ENCODE data around the gene ATG16L1. TPM values are rescaled to one million over a fixed set of nuclear protein-coding genes. Genes with fewer than 3 reads are reported as not detected.

Gene ATG16L1
- polyA plus RNA-seq, 1 donor from 2014 or later: 67.6 TPM

GRCh38 chr2:233247744-233248143, 3.7 kb upstream of the ATG16L1 start:
- H3F3A ChIP-seq (ENCODE audit: insufficient read depth, low read length, poor library complexity, severe bottlenecking): no peaks in the 10 kb centered on the region
- H3K9me3 ChIP-seq (ENCODE audit: low read length): no peaks in the 10 kb centered on the region
- H3K4me3 ChIP-seq (ENCODE audit: low read length): no peak overlapping the region
- no peaks in the 10 kb centered on the region for H3K27me3 ChIP-seq (ENCODE audit: insufficient read depth, low read depth, low read length)
- H3K27ac ChIP-seq (ENCODE audit: low read length): no peak overlapping the region
- no peak overlapping the region for H3K9ac ChIP-seq (ENCODE audit: low read length)
- H2AFZ ChIP-seq (ENCODE audit: low read depth, low read length): no peak overlapping the region
- H4K20me1 ChIP-seq (ENCODE audit: insufficient read depth): no peaks in the 10 kb centered on the region
- H3K79me2 ChIP-seq (replicated peaks; ENCODE audit: insufficient read depth, low read length): peaks cover 1% of the 10 kb centered on the region
- H3K4me2 ChIP-seq (ENCODE audit: low read length): no peak overlapping the region
- H3K36me3 ChIP-seq (ENCODE audit: insufficient read depth, low read length): no peaks in the 10 kb centered on the region
- no peaks in the 10 kb centered on the region for H3K9me2 ChIP-seq (ENCODE audit: insufficient read depth, low read length)
- no peak for TF ChIP-seq RAD21 (conservative IDR thresholded peaks at IDR 0.05)

- Histone ChIP-seq H2AFZ (ENCODE audit: low read depth, low read length) (no peak overlapping the region), H3K9me3 (ENCODE audit: low read length) (no peaks in the 10 kb centered on the region), H3K4me3 (ENCODE audit: low read length) (no peak overlapping the region), H3K79me2 (replicated peaks; ENCODE audit: insufficient read depth, low read length) (peaks cover 6% of the 10 kb centered on the region), H3K27me3 (ENCODE audit: insufficient read depth, low read depth, low read length) (no peaks in the 10 kb centered on the region), H3K9ac (ENCODE audit: low read length) (no peak overlapping the region), H3K4me2 (ENCODE audit: low read length) (no peak overlapping the region), H3K9me2 (ENCODE audit: insufficient read depth, low read length) (no peaks in the 10 kb centered on the region), H4K20me1 (ENCODE audit: insufficient read depth) (no peaks in the 10 kb centered on the region), H3K27ac (ENCODE audit: low read length) (no peak overlapping the region), H3K36me3 (ENCODE audit: insufficient read depth, low read length) (no peaks in the 10 kb centered on the region), H3F3A (ENCODE audit: insufficient read depth, low read length, poor library complexity, severe bottlenecking) (no peaks in the 10 kb centered on the region)
- no peak for TF ChIP-seq POLR2AphosphoS5 (IDR thresholded peaks at IDR 0.05)
- no peak for TF ChIP-seq TAF1 (IDR thresholded peaks at IDR 0.05; ENCODE audit: low read depth)
- no peak for TF ChIP-seq EP300 (conservative IDR thresholded peaks at IDR 0.05; ENCODE audit: poor library complexity, severe bottlenecking)
- TF ChIP-seq CTCF (IDR thresholded peaks at IDR 0.05; ENCODE audit: poor library complexity, severe bottlenecking): no peak
- TF ChIP-seq RAD21 (conservative IDR thresholded peaks at IDR 0.05): no peak
- no peak for TF ChIP-seq REST (IDR thresholded peaks at IDR 0.05; ENCODE audit: borderline replicate concordance)
- TF ChIP-seq SMC3 (conservative IDR thresholded peaks at IDR 0.05; ENCODE audit: poor library complexity): no peak
- no peak for TF ChIP-seq MXI1 (conservative IDR thresholded peaks at IDR 0.05; ENCODE audit: poor library complexity, severe bottlenecking)
- TF ChIP-seq EZH2 (IDR thresholded peaks at IDR 0.05; ENCODE audit: borderline replicate concordance, insufficient read depth, low read length, poor library complexity, severe bottlenecking): no peak
Observed at GRCh38 chr2:233248999-233249398, 2.5 kb upstream of the ATG16L1 start.

GRCh38 chr2:233250568-233250967, 905 bp upstream of the ATG16L1 start:
- H4K20me1 ChIP-seq (ENCODE audit: insufficient read depth): no peaks in the 10 kb centered on the region
- no peak overlapping the region for H3K9ac ChIP-seq (ENCODE audit: low read length)
- H3K27ac ChIP-seq (ENCODE audit: low read length): no peak overlapping the region
- H3K4me3 ChIP-seq (ENCODE audit: low read length): no peak overlapping the region
- peaks cover 6% of the 10 kb centered on the region for H3K79me2 ChIP-seq (replicated peaks; ENCODE audit: insufficient read depth, low read length)
- no peaks in the 10 kb centered on the region for H3K36me3 ChIP-seq (ENCODE audit: insufficient read depth, low read length)
- H3F3A ChIP-seq (ENCODE audit: insufficient read depth, low read length, poor library complexity, severe bottlenecking): no peaks in the 10 kb centered on the region
- H3K27me3 ChIP-seq (ENCODE audit: insufficient read depth, low read depth, low read length): no peaks in the 10 kb centered on the region
- H3K9me2 ChIP-seq (ENCODE audit: insufficient read depth, low read length): no peaks in the 10 kb centered on the region
- no peak overlapping the region for H2AFZ ChIP-seq (ENCODE audit: low read depth, low read length)
- no peaks in the 10 kb centered on the region for H3K9me3 ChIP-seq (ENCODE audit: low read length)
- no peak for TF ChIP-seq REST (IDR thresholded peaks at IDR 0.05; ENCODE audit: borderline replicate concordance)
- no peak for TF ChIP-seq MXI1 (conservative IDR thresholded peaks at IDR 0.05; ENCODE audit: poor library complexity, severe bottlenecking)
- TF ChIP-seq RAD21 (conservative IDR thresholded peaks at IDR 0.05): no peak
- TF ChIP-seq CTCF (IDR thresholded peaks at IDR 0.05; ENCODE audit: poor library complexity, severe bottlenecking): no peak
- TF ChIP-seq EZH2 (IDR thresholded peaks at IDR 0.05; ENCODE audit: borderline replicate concordance, insufficient read depth, low read length, poor library complexity, severe bottlenecking): no peak
- TF ChIP-seq SMC3 (conservative IDR thresholded peaks at IDR 0.05; ENCODE audit: poor library complexity): no peak
- no peak for TF ChIP-seq POLR2AphosphoS5 (IDR thresholded peaks at IDR 0.05)
- TF ChIP-seq EP300 (conservative IDR thresholded peaks at IDR 0.05; ENCODE audit: poor library complexity, severe bottlenecking): no peak
- no peak for TF ChIP-seq TAF1 (IDR thresholded peaks at IDR 0.05; ENCODE audit: low read depth)
- H3K4me2 ChIP-seq (ENCODE audit: low read length): no peak overlapping the region
